ENCODE measurements around the gene KRTAP5-3. TPM values are rescaled to one million over a fixed set of nuclear protein-coding genes. Genes with fewer than 3 reads are reported as not detected.

KRTAP5-3 gene
- total and polyA plus RNA-seq, 2 donors (not counting 3 experiments of a cell fraction or from before 2014, with no cell fraction given), result not detected

DNA sequence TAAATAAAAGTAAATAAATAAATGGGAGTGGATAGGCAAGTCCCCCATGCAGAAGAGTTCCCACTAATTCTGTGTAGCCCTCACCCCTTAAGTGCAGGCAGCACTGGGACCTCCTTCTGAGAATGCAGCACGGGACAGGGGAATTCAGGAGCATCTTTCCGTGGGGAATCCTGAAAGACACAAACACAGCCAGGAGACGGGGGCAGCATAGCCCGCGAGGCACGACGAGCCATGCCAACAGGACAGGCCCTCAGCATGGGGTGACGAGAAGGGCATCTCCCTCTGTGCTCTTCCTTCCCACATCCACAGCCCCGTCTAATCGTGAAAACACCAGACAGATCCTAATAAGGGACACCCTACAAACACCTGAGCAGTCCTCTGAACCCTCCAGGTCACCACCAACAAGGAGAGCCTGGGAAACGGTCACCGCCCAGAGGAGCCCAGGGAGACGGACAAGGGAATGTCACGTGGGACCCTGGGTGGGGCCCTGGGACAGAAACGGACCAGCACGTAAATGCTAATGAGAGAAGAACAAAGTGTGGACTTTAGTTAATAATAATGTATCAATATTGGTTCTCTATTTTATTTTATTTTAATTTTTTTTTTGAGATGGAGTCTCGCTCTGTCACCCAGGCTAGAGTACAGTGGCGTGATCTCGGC is 28.2 kb upstream of the KRTAP5-3 start:
- H3K4me2 ChIP-seq (ENCODE audit: insufficient read depth, low read length), result no peak overlapping the region
- H3K27me3 ChIP-seq (ENCODE audit: control insufficient read depth in 2 of 2, insufficient read depth in 2 of 2, low read length in 2 of 2), result peaks cover 3% of the 10 kb centered on the region in 2 experiments
- H4K20me1 ChIP-seq (replicated peaks; ENCODE audit: control insufficient read depth, extremely low read depth, insufficient read depth, low read length), result no peaks in the 10 kb centered on the region
- no peaks in the 10 kb centered on the region for H3K79me2 ChIP-seq (ENCODE audit: control insufficient read depth, insufficient read depth, low read length)
- no peak overlapping the region for H3K4me3 ChIP-seq (replicated peaks in 1 of 3; ENCODE audit: insufficient read depth in 1 of 3, low read depth in 1 of 3, low read length in 3 of 3)
- no peaks in the 10 kb centered on the region for H3K9me1 ChIP-seq (replicated peaks; ENCODE audit: control insufficient read depth, extremely low read depth, insufficient read depth, low read length)
- no peak for TF ChIP-seq MYC (IDR thresholded peaks at IDR 0.05; ENCODE audit: low read depth, low read length)
- CTCF ChIA-PET, result no interaction called here
- no peaks in the 10 kb centered on the region for H3K36me3 ChIP-seq (ENCODE audit: control insufficient read depth in 2 of 2, extremely low read depth in 1 of 2, insufficient read depth in 2 of 2, low read length in 2 of 2)
- H3K4me1 ChIP-seq (ENCODE audit: control insufficient read depth, extremely low read depth, insufficient read depth, low read length), result peaks cover 11% of the 10 kb centered on the region
- H2AFZ ChIP-seq (ENCODE audit: low read depth, low read length), result no peak overlapping the region
- H3K27ac ChIP-seq (ENCODE audit: insufficient read depth, low read depth, low read length), result no peak overlapping the region
- FAIRE-seq (no peak), DNase-seq (ENCODE audit: low read depth, low spot score) (no peak)
- H3K9ac ChIP-seq (replicated peaks; ENCODE audit: extremely low read depth, insufficient read depth, low read length), result no peak overlapping the region
- intact Hi-C loops (cut with micrococcal nuclease), result loop anchor here (5.0 kb wide), 1 partner anchor 49 kb away; the partner anchor contains the start of gene KRTAP5-1
- no TSS peak for BruUV-seq (replicated peaks)
- no peaks in the 10 kb centered on the region for H3K9me3 ChIP-seq (replicated peaks; ENCODE audit: control insufficient read depth, insufficient read depth, low read length)
- POLR2A ChIA-PET, result no interaction called here
- dilution Hi-C loops (cut with MboI; ENCODE audit: extremely low pct_ligation_motif_present, low sequenced_read_pairs), result no loop called here

DNA sequence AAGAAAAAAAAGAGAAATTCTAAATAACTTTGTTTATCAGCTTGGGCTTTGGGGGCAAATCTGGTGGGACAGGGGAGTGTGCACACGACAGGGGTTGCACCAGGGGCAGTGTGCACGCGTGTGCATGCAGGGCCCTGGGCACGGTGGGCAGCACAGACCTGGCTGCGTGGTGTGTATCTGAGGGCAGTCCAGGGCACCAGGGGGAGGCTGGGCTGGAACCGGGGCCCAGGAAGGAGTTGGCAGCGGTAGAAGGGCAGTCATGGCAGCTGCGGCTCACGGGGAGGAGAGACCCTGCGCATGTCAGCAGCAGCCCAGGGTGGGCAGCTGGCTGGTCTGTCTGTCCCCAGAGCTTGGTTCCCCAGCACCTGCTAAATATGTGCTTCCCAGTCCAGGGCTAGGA is 25.6 kb upstream of the KRTAP5-3 start:
- no TSS peak for BruUV-seq (replicated peaks)
- Histone ChIP-seq H3K9ac (replicated peaks; ENCODE audit: extremely low read depth, insufficient read depth, low read length) (no peak overlapping the region), H3K79me2 (ENCODE audit: control insufficient read depth, insufficient read depth, low read length) (no peaks in the 10 kb centered on the region), H3K27me3 (ENCODE audit: control insufficient read depth in 2 of 2, insufficient read depth in 2 of 2, low read length in 2 of 2) (peaks cover 3 to 7% of the 10 kb centered on the region in 2 experiments), H3K9me3 (replicated peaks; ENCODE audit: control insufficient read depth, insufficient read depth, low read length) (no peaks in the 10 kb centered on the region), H3K9me1 (replicated peaks; ENCODE audit: control insufficient read depth, extremely low read depth, insufficient read depth, low read length) (no peaks in the 10 kb centered on the region), H3K36me3 (ENCODE audit: control insufficient read depth in 2 of 2, extremely low read depth in 1 of 2, insufficient read depth in 2 of 2, low read length in 2 of 2) (no peaks in the 10 kb centered on the region), H3K27ac (ENCODE audit: insufficient read depth, low read depth, low read length) (no peak overlapping the region), H4K20me1 (replicated peaks; ENCODE audit: control insufficient read depth, extremely low read depth, insufficient read depth, low read length) (no peaks in the 10 kb centered on the region), H3K4me1 (ENCODE audit: control insufficient read depth, extremely low read depth, insufficient read depth, low read length) (peaks cover 3% of the 10 kb centered on the region), H3K4me3 (replicated peaks in 1 of 3; ENCODE audit: insufficient read depth in 1 of 3, low read depth in 1 of 3, low read length in 3 of 3) (no peak overlapping the region), H2AFZ (ENCODE audit: low read depth, low read length) (no peak overlapping the region), H3K4me2 (ENCODE audit: insufficient read depth, low read length) (no peak overlapping the region)
- TF ChIP-seq FOS (IDR thresholded peaks at IDR 0.05; ENCODE audit: borderline replicate concordance, insufficient read depth, low read length), result no peak
- TF ChIP-seq POLR2AphosphoS5 (IDR thresholded peaks at IDR 0.05; ENCODE audit: insufficient read depth, low read depth, low read length), result no peak
- TF ChIP-seq, protein P1, sequence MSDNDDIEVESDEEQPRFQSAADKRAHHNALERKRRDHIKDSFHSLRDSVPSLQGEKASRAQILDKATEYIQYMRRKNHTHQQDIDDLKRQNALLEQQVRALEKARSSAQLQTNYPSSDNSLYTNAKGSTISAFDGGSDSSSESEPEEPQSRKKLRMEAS (IDR thresholded peaks at IDR 0.05; ENCODE audit: insufficient read depth, insufficient read length), result no peak
- no peak for TF ChIP-seq GATA2 (IDR thresholded peaks at IDR 0.05; ENCODE audit: insufficient read depth, insufficient read length, low read depth, low read length)
- TF ChIP-seq JUN (IDR thresholded peaks at IDR 0.05; ENCODE audit: borderline replicate concordance, insufficient read depth, insufficient read length, low read depth), result no peak
- TF ChIP-seq EZH2 (IDR thresholded peaks at IDR 0.05; ENCODE audit: borderline replicate concordance, low read depth, low read length, severe bottlenecking), result no peak
- TF ChIP-seq MYC (IDR thresholded peaks at IDR 0.05; ENCODE audit: low read depth, low read length), result no peak
- TF ChIP-seq, protein P2, sequence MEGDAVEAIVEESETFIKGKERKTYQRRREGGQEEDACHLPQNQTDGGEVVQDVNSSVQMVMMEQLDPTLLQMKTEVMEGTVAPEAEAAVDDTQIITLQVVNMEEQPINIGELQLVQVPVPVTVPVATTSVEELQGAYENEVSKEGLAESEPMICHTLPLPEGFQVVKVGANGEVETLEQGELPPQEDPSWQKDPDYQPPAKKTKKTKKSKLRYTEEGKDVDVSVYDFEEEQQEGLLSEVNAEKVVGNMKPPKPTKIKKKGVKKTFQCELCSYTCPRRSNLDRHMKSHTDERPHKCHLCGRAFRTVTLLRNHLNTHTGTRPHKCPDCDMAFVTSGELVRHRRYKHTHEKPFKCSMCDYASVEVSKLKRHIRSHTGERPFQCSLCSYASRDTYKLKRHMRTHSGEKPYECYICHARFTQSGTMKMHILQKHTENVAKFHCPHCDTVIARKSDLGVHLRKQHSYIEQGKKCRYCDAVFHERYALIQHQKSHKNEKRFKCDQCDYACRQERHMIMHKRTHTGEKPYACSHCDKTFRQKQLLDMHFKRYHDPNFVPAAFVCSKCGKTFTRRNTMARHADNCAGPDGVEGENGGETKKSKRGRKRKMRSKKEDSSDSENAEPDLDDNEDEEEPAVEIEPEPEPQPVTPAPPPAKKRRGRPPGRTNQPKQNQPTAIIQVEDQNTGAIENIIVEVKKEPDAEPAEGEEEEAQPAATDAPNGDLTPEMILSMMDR (IDR thresholded peaks at IDR 0.05; ENCODE audit: extremely low read depth in 1 of 2, insufficient read depth in 1 of 2, low read depth in 1 of 2, low read length in 2 of 2), result no peak
- no peak for TF ChIP-seq POLR2A (IDR thresholded peaks at IDR 0.05; ENCODE audit: low read depth, low read length)
- intact Hi-C loops (cut with micrococcal nuclease), result no loop called here
- ChIA-PET POLR2A (no interaction called here), CTCF (interaction anchor here (2.0 to 4.3 kb wide), 2 partner anchors 19 to 39 kb away, joined by 17 to 25 read pairs; no protein-coding TSS in a partner anchor)
- DNase-seq (ENCODE audit: low read depth, low spot score) (no peak), FAIRE-seq (no peak)
- dilution Hi-C loops (cut with MboI; ENCODE audit: extremely low pct_ligation_motif_present, low sequenced_read_pairs), result no loop called here
